Muscle of leg (tissue), 11 donors: ENCODE results near the gene SRSF1. TPM values are rescaled to one million over a fixed set of nuclear protein-coding genes. Genes with fewer than 3 reads are reported as not detected.

Source experiments
- DNase-seq: peaks from one replicate; pipeline ENCODE4 v3.0.0; 2013
- H3K27ac ChIP-seq: one replicate; pipeline ENCODE4 v1.5.1; 2013; ENCODE audit warnings: mild to moderate bottlenecking, low read length, control low read depth
- H3K27me3 ChIP-seq: one replicate; pipeline ENCODE4 v1.6.1; 2013; ENCODE audit warnings: low read length; ENCODE audit not compliant: control insufficient read depth, insufficient read depth
- H3K36me3 ChIP-seq: one replicate; pipeline ENCODE4 v1.6.1; 2013; ENCODE audit warnings: low read length; ENCODE audit not compliant: control insufficient read depth, insufficient read depth
- H3K4me1 ChIP-seq: one replicate; pipeline ENCODE4 v1.6.1; 2013; ENCODE audit warnings: low read length; ENCODE audit not compliant: control insufficient read depth, insufficient read depth
- H3K4me3 ChIP-seq: one replicate; pipeline ENCODE4 v1.5.1; 2013; ENCODE audit warnings: low read length, control low read depth
- H3K9me3 ChIP-seq: replicated peaks from 2 replicates; pipeline ENCODE4 v1.6.1; 2013; ENCODE audit warnings: low read depth, low read length; ENCODE audit not compliant: control insufficient read depth
- WGBS: methylation state at CpG from one replicate; pipeline ENCODE4 v1.1.5; 2013; ENCODE audit warnings: missing lambda C conversion rate; ENCODE audit not compliant: insufficient coverage; 5-methylcytosine and 5-hydroxymethylcytosine counted together
- polyA plus RNA-seq, 8 donors: library from polyadenylated mRNA; unstranded; fragments of 120-200 nt; gene quantifications; one replicate each; pipeline versions ENCODE4 v1.2.1 to v1.2.3, GENCODE V29; 2013; ENCODE audit warnings: inconsistent platforms in 1 of 8, low replicate concordance in 1 of 8; ENCODE audit not compliant: insufficient read length in 8 of 8, insufficient read depth in 1 of 8
- total RNA-seq: library from RNA; stranded (reverse); fragments of 120-200 nt; gene quantifications from one replicate; pipeline ENCODE4 v1.2.4, GENCODE V29; 2013

Gene SRSF1
- total and polyA plus RNA-seq, 9 donors: 161 to 241 (median 192) TPM

GRCh38 chr17:57991537-57991936 lies 15.5 kb downstream of the SRSF1 start:
- Histone ChIP-seq H3K4me1 (peaks cover 40% of the 10 kb centered on the region), H3K27ac (no peak overlapping the region), H3K4me3 (no peak overlapping the region), H3K36me3 (peaks cover 2% of the 10 kb centered on the region), H3K9me3 (no peaks in the 10 kb centered on the region), H3K27me3 (no peaks in the 10 kb centered on the region)
- DNase-seq: no peak

- no CpG with 5 or more reads among the region's 2 CpGs for WGBS
- peaks cover 37% of the 10 kb centered on the region for H3K4me1 ChIP-seq
- no peaks in the 10 kb centered on the region for H3K27me3 ChIP-seq
- H3K9me3 ChIP-seq: no peaks in the 10 kb centered on the region
- H3K27ac ChIP-seq: peak overlapping the region; percentile 91
- no peaks in the 10 kb centered on the region for H3K36me3 ChIP-seq
- no peak for DNase-seq
- H3K4me3 ChIP-seq: no peak overlapping the region
Measured at GRCh38 chr17:57990037-57990436, 17.0 kb downstream of the SRSF1 start.

- peak; percentile 88 for DNase-seq
- Histone ChIP-seq H3K36me3 (no peaks in the 10 kb centered on the region), H3K27ac (peak overlapping the region; percentile 98), H3K4me3 (peak overlapping the region; percentile 87), H3K9me3 (no peaks in the 10 kb centered on the region), H3K27me3 (no peaks in the 10 kb centered on the region), H3K4me1 (peaks cover 32% of the 10 kb centered on the region)
- 0% methylated on average over 29 of the region's 54 CpGs for whole genome bisulfite sequencing
Measured at GRCh38 chr17:57988301-57989250, 18.5 kb downstream of the SRSF1 start.

GRCh38 chr17:57987581-57988300 lies 19.3 kb downstream of the SRSF1 start, which contains the start of gene VEZF1:
VEZF1 (minus strand) TSS chr17:57988254; CDS start chr17:57988111, 143 bp downstream.
- H3K4me1 ChIP-seq: peaks cover 30% of the 10 kb centered on the region
- WGBS: 0% methylated on average over 23 of the region's 74 CpGs
- peak; percentile 90 for DNase-seq

GRCh38 chr17:57986841-57987580 lies 20.0 kb downstream of the SRSF1 start:
- WGBS: 0% methylated on average over 7 of the region's 38 CpGs
- Histone ChIP-seq H3K27ac (peak overlapping the region; percentile 98), H3K4me3 (peak overlapping the region; percentile 87), H3K9me3 (no peaks in the 10 kb centered on the region), H3K36me3 (peaks cover 7% of the 10 kb centered on the region), H3K4me1 (peaks cover 29% of the 10 kb centered on the region), H3K27me3 (no peaks in the 10 kb centered on the region)
- DNase-seq: peak; percentile 91

More at GRCh38 chr17:57987581-57988300, 19.3 kb downstream of the SRSF1 start, which contains the start of gene VEZF1:
- Histone ChIP-seq H3K27me3 (no peaks in the 10 kb centered on the region), H3K9me3 (no peaks in the 10 kb centered on the region), H3K27ac (peak within 1 kb of the TSS; percentile 98), H3K4me3 (peak within 1 kb of the TSS; percentile 87), H3K36me3 (peaks cover 4% of the 10 kb centered on the region)

GRCh38 chr17:57985675-57985974 lies 21.4 kb downstream of the SRSF1 start:
- peaks cover 10% of the 10 kb centered on the region for H3K36me3 ChIP-seq
- H3K4me1 ChIP-seq: peaks cover 27% of the 10 kb centered on the region
- H3K27ac ChIP-seq: peak overlapping the region; percentile 53
- H3K9me3 ChIP-seq: no peaks in the 10 kb centered on the region
- WGBS: no CpG with 5 or more reads among the region's 1 CpG
- no peak overlapping the region for H3K4me3 ChIP-seq
- no peak for DNase-seq
- H3K27me3 ChIP-seq: no peaks in the 10 kb centered on the region

- DNase-seq: no peak
- Histone ChIP-seq H3K9me3 (no peaks in the 10 kb centered on the region), H3K27me3 (no peaks in the 10 kb centered on the region), H3K27ac (peak overlapping the region; percentile 53), H3K4me1 (peaks cover 27% of the 10 kb centered on the region), H3K4me3 (no peak overlapping the region), H3K36me3 (peaks cover 12% of the 10 kb centered on the region)
- 20% methylated on average over 1 of the region's 4 CpGs for WGBS
Measured at GRCh38 chr17:57984936-57985674, 21.9 kb downstream of the SRSF1 start.

GRCh38 chr17:57984261-57984890 lies 22.7 kb downstream of the SRSF1 start:
- Histone ChIP-seq H3K36me3 (peaks cover 15% of the 10 kb centered on the region), H3K4me3 (no peak overlapping the region), H3K27me3 (no peaks in the 10 kb centered on the region), H3K9me3 (no peaks in the 10 kb centered on the region), H3K4me1 (peaks cover 22% of the 10 kb centered on the region), H3K27ac (no peak overlapping the region)
- 11% methylated on average over 1 of the region's 4 CpGs for WGBS
- DNase-seq: no peak

- H3K4me1 ChIP-seq: peaks cover 13% of the 10 kb centered on the region
- no peak overlapping the region for H3K4me3 ChIP-seq
- no CpG with 5 or more reads among the region's 1 CpG for WGBS
- no peaks in the 10 kb centered on the region for H3K9me3 ChIP-seq
- H3K36me3 ChIP-seq: peaks cover 19% of the 10 kb centered on the region
- H3K27ac ChIP-seq: no peak overlapping the region
- no peaks in the 10 kb centered on the region for H3K27me3 ChIP-seq
- DNase-seq: no peak
Measured at GRCh38 chr17:57983446-57983845, 23.6 kb downstream of the SRSF1 start.
